BE2C (cell line): ENCODE data around the gene PSME1.

ENCODE experiments used
- DNase-seq: peaks from one replicate; pipeline ENCODE4 v3.0.0-alpha.2; 2020
- H3K27me3 ChIP-seq: fragments of 250-450 bp; sonication (Bioruptor Pico); 2 replicates; pipeline ENCODE4 v1.5.1; 2020; ENCODE audit warnings: mild to moderate bottlenecking
- H3K36me3 ChIP-seq: fragments of 250-450 bp; sonication (Bioruptor Pico); 2 replicates; pipeline ENCODE4 v1.5.1; 2020; ENCODE audit warnings: mild to moderate bottlenecking
- H3K4me1 ChIP-seq: fragments of 250-450 bp; sonication (Bioruptor Pico); 2 replicates; pipeline ENCODE4 v1.5.1; 2020
- H3K4me3 ChIP-seq: 2 replicates; pipeline ENCODE4 v1.5.1; 2011; ENCODE audit warnings: low read depth, low read length
- H3K9me3 ChIP-seq: fragments of 250-450 bp; sonication (Bioruptor Pico); 2 replicates; pipeline ENCODE4 v1.5.1; 2020
- CTCF ChIP-seq: IDR thresholded peaks from 2 replicates; pipeline ENCODE4 v1.5.1; 2012; ENCODE audit warnings: mild to moderate bottlenecking, low read depth, low read length

Gene PSME1

GRCh38 chr14:24143511-24143910 lies 7.5 kb downstream of the PSME1 start:
- H3K36me3 ChIP-seq: peaks cover 11% of the 10 kb centered on the region
- H3K4me3 ChIP-seq: no peak overlapping the region
- no peak for TF ChIP-seq CTCF
- no peak for DNase-seq
- H3K9me3 ChIP-seq: no peaks in the 10 kb centered on the region
- H3K27me3 ChIP-seq: no peaks in the 10 kb centered on the region
- no peaks in the 10 kb centered on the region for H3K4me1 ChIP-seq

- Histone ChIP-seq H3K4me1 (no peaks in the 10 kb centered on the region), H3K36me3 (peaks cover 4% of the 10 kb centered on the region), H3K4me3 (no peak overlapping the region), H3K9me3 (no peaks in the 10 kb centered on the region), H3K27me3 (no peaks in the 10 kb centered on the region)
- no peak for DNase-seq
- no peak for TF ChIP-seq CTCF
Measured at GRCh38 chr14:24144451-24144850, 8.5 kb downstream of the PSME1 start.

GRCh38 chr14:24145219-24145618 lies 9.2 kb downstream of the PSME1 start:
- Histone ChIP-seq H3K4me1 (no peaks in the 10 kb centered on the region), H3K27me3 (no peaks in the 10 kb centered on the region), H3K4me3 (no peak overlapping the region), H3K9me3 (no peaks in the 10 kb centered on the region), H3K36me3 (peaks cover 10% of the 10 kb centered on the region)
- no peak for TF ChIP-seq CTCF
- DNase-seq: no peak

- Histone ChIP-seq H3K36me3 (peaks cover 17% of the 10 kb centered on the region), H3K4me1 (no peaks in the 10 kb centered on the region)
- no peak for DNase-seq
Measured at GRCh38 chr14:24145690-24146452, 9.9 kb downstream of the PSME1 start.

GRCh38 chr14:24146453-24146977 lies 10.5 kb downstream of the PSME1 start, which contains the start of gene PSME2:
PSME2 (minus strand) TSS chr14:24146610; CDS start chr14:24146581, 29 bp downstream.
- Histone ChIP-seq H3K4me1 (no peaks in the 10 kb centered on the region), H3K36me3 (peaks cover 23% of the 10 kb centered on the region), H3K9me3 (no peaks in the 10 kb centered on the region), H3K4me3 (peak within 1 kb of the TSS; percentile 90), H3K27me3 (no peaks in the 10 kb centered on the region)
- DNase-seq: peak; percentile 99
- no peak for TF ChIP-seq CTCF

More at GRCh38 chr14:24145690-24146452, 9.9 kb downstream of the PSME1 start:
- TF ChIP-seq CTCF: no peak
- Histone ChIP-seq H3K27me3 (no peaks in the 10 kb centered on the region), H3K4me3 (peak overlapping the region; percentile 90), H3K9me3 (no peaks in the 10 kb centered on the region)
